MM.1S (cell line): Measurements from ENCODE around the gene SCGB1A1.

Experiments used
- EZH2 ChIP-seq: fragments of 300-600 bp; sonication (generic); optimal IDR thresholded peaks from 2 replicates; pipeline ENCODE3; 2017; ENCODE audit warnings: low read depth, mild to moderate bottlenecking, antibody characterized with exemption, low read length, mixed read lengths
- EZH2phosphoT487 ChIP-seq: fragments of 300-600 bp; sonication (generic); IDR thresholded peaks from 2 replicates; pipeline ENCODE4 v1.6.1; 2018; ENCODE audit warnings: antibody characterized with exemption, low read length
- TF ChIP-seq, protein P1 (sequence below): fragments of 300-600 bp; sonication (generic); IDR thresholded peaks from 2 replicates; pipeline ENCODE4 v1.5.1; 2016; ENCODE audit warnings: antibody characterized with exemption, low read length, mixed read lengths

DNA sequence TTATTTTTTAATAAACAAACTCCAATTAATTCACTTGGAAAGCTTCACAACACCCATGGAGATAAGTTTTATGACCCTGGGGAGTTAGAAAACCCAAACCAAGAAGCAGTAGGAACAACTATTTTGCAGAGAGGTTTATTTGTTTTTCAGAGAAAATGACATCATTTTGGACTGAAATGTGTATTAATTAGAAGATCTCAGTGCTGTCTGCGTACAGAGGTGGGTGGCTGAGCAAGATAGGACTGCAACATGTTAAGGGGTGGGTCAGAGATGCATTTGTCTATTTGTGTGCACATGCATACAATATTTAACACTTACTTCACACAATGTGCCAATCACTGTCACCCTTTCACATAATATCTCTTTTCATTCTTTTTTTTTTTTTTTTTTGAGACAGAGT is 1.1 kb downstream of the SCGB1A1 start:
- no peak for TF ChIP-seq EZH2
- TF ChIP-seq, protein P1, sequence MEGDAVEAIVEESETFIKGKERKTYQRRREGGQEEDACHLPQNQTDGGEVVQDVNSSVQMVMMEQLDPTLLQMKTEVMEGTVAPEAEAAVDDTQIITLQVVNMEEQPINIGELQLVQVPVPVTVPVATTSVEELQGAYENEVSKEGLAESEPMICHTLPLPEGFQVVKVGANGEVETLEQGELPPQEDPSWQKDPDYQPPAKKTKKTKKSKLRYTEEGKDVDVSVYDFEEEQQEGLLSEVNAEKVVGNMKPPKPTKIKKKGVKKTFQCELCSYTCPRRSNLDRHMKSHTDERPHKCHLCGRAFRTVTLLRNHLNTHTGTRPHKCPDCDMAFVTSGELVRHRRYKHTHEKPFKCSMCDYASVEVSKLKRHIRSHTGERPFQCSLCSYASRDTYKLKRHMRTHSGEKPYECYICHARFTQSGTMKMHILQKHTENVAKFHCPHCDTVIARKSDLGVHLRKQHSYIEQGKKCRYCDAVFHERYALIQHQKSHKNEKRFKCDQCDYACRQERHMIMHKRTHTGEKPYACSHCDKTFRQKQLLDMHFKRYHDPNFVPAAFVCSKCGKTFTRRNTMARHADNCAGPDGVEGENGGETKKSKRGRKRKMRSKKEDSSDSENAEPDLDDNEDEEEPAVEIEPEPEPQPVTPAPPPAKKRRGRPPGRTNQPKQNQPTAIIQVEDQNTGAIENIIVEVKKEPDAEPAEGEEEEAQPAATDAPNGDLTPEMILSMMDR, result no peak
- TF ChIP-seq EZH2phosphoT487, result no peak
